Measurements from ENCODE around the gene NDFIP2.

Gene NDFIP2

GRCh38 chr13:79604752-79605151 lies 123.8 kb downstream of the NDFIP2 start:
- DNase-seq, result no peak
